Activated CD4-positive, alpha-beta T cell treated with anti-CD3 and anti-CD28 coated beads for 36 hours (primary cell): ENCODE data around the gene CLINT1. TPM values are rescaled to one million over a fixed set of nuclear protein-coding genes. Genes with fewer than 3 reads are reported as not detected.
"Not testable (repeated sequence)": the region's sequence is repeated elsewhere in the genome, so short reads cannot be mapped to it uniquely, and the experiment has no call there.

Experiments used
- ATAC-seq: fragments of 200-7000 bp; cut with Tn5 transposase; one replicate; pipeline ENCODE4 v1.10.0; 2021; ENCODE audit warnings: mild to moderate bottlenecking, moderate library complexity
- CTCF ChIA-PET: fragments of 350-600 bp; sonication (Branson Sonifier 250); formaldehyde crosslinking; loops from one replicate; lab custom pipeline; 2021; ENCODE audit warnings: antibody characterized with exemption; lab: Charles Lee
- POLR2A ChIA-PET: fragments of 350-600 bp; sonication (Branson Sonifier 250); formaldehyde crosslinking; loops from one replicate; lab custom pipeline; 2021; ENCODE audit warnings: antibody characterized with exemption, inconsistent platforms; lab: Charles Lee
- DNase-seq: peaks from one replicate; pipeline ENCODE4 v3.0.0-alpha.2; 2020
- H3K27ac Mint-ChIP-seq: one replicate; pipeline ENCODE4 v1.8.0; 2021; ENCODE audit warnings: mixed read lengths
- H3K27me3 Mint-ChIP-seq: one replicate; pipeline ENCODE4 v1.8.0; 2021; ENCODE audit warnings: mixed read lengths
- H3K36me3 Mint-ChIP-seq: one replicate; pipeline ENCODE4 v1.8.0; 2021; ENCODE audit warnings: low read depth, mixed read lengths
- H3K4me1 Mint-ChIP-seq: one replicate; pipeline ENCODE4 v1.8.0; 2021; ENCODE audit warnings: mixed read lengths
- H3K4me3 Mint-ChIP-seq: one replicate; pipeline ENCODE4 v1.8.0; 2021; ENCODE audit warnings: mild to moderate bottlenecking, moderate library complexity, mixed read lengths
- H3K9me3 Mint-ChIP-seq: one replicate; pipeline ENCODE4 v1.8.0; 2021; ENCODE audit warnings: low read depth, mixed read lengths
- intact Hi-C, 2 experiments: fragments of 100-400 bp; cut with DNase I in 1 of 2; cut with micrococcal nuclease in 1 of 2; formaldehyde crosslinking; loops; one replicate each; pipeline versions ENCODE4 v1.14.2 to v1.15.1; 2022 to 2024; cut with DNase I, micrococcal nuclease
- total RNA-seq, 2 experiments: library from RNA; stranded (reverse); gene quantifications; one replicate each; pipeline ENCODE4 v1.2.3, GENCODE V29; 2021

The CLINT1 gene
- total RNA-seq, 2 experiments from 2014 or later = 59.0 to 69.0 TPM

DNA sequence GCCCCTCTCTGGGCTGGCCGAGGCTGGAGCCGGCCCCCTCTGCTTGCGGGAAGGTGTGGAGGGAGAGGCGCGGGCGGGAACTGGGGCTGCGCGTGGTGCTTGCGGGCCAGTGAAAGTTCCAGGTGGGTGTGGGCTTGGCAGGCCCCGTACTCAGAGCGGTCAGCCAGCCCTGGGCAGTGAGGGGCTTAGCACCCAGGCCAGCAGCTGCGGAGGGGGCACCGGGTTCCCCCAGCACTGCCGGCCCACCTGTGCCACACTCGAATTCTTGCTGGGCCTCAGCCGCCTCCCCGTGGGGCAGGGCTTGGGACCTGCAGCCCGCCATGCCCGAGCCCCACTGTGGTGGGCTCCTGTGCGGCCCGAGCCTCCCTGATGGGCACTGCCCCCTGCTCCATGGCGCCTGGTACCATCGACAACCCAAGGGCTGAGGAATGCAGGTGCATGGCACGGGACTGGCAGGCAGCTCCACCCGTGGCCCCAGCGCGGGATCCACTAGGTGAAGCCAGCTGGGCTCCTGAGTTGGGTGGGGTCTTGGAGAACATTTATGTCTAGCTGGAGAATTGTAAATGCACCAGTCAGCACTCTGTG lies 27.9 kb upstream of the CLINT1 start:
- ChIA-PET POLR2A (no interaction called here), CTCF (no interaction called here)
- no peaks in the 10 kb centered on the region for H3K36me3 Mint-ChIP-seq
- ATAC-seq = no peak
- no peak for DNase-seq
- no peak overlapping the region for H3K27ac Mint-ChIP-seq
- no peak overlapping the region for H3K4me3 Mint-ChIP-seq
- peaks cover 2% of the 10 kb centered on the region for H3K9me3 Mint-ChIP-seq
- peaks cover 15% of the 10 kb centered on the region for H3K4me1 Mint-ChIP-seq
- no peaks in the 10 kb centered on the region for H3K27me3 Mint-ChIP-seq
- intact Hi-C loops = no loop called here

DNA sequence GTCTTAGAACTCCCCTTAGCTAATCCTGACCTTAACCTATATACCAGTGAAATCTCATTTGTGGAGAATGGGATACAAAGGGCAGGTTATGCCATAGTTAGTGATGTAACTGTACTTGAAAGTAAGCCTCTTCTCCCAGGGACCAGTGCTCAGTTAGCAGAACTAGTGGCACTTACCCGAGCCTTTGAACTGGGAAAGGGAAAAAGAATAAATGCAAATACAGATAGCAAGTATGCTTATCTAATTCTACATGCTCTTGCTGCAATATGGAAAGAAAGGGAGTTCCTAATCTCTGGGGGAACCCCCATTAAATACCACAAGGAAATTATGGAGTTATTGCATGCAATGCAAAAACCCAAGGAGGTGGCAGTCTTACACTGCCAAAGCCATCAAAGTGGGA lies 26.1 kb upstream of the CLINT1 start:
- H3K9me3 Mint-ChIP-seq, ATAC-seq, H3K4me1 Mint-ChIP-seq, POLR2A ChIA-PET, CTCF ChIA-PET, H3K36me3 Mint-ChIP-seq, H3K27me3 Mint-ChIP-seq, H3K4me3 Mint-ChIP-seq, H3K27ac Mint-ChIP-seq, DNase-seq, intact Hi-C loops: not testable (repeated sequence)

- H3K4me3 Mint-ChIP-seq, CTCF ChIA-PET, H3K4me1 Mint-ChIP-seq: not testable (repeated sequence)
These were observed 22.6 kb upstream of the CLINT1 start for GRCh38 chr5:157881498-157881897.

DNA sequence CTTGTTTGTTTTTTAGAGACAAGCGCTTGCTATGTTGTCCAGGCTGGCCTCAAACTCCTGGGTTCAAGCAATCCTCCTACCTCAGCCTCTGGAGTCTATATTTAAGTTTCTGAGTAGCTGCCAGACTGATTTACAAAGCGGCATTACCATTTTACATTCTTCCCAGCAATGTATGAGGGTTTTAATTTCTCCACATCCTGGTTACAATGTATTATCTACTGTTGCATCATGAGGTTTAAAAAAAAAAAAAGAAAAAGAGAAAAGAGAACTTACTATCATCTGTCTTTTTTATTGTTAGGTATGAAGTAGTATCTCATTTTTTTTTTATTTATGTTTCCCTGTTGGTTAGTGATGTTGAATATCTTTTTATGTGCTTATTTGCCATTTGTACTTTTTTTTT lies 18.9 kb upstream of the CLINT1 start:
- ATAC-seq (no peak), DNase-seq (no peak)
- POLR2A ChIA-PET = interaction anchor here (0.6 kb wide), 1 partner anchor 1325 kb away, joined by 3 read pairs; no protein-coding TSS in a partner anchor
- Mint-ChIP-seq H3K27ac (no peak overlapping the region), H3K4me1 (no peaks in the 10 kb centered on the region), H3K27me3 (no peaks in the 10 kb centered on the region), H3K4me3 (no peak overlapping the region), H3K9me3 (no peaks in the 10 kb centered on the region), H3K36me3 (no peaks in the 10 kb centered on the region)
- CTCF ChIA-PET = interaction anchor here (1.0 kb wide), 1 partner anchor 51 kb away, joined by 3 read pairs; no protein-coding TSS in a partner anchor
- intact Hi-C loops = no loop called here

More at GRCh38 chr5:157881498-157881897, 22.6 kb upstream of the CLINT1 start:
- ATAC-seq, H3K36me3 Mint-ChIP-seq, H3K9me3 Mint-ChIP-seq, H3K27ac Mint-ChIP-seq, DNase-seq, intact Hi-C loops, POLR2A ChIA-PET, H3K27me3 Mint-ChIP-seq: not testable (repeated sequence)

DNA sequence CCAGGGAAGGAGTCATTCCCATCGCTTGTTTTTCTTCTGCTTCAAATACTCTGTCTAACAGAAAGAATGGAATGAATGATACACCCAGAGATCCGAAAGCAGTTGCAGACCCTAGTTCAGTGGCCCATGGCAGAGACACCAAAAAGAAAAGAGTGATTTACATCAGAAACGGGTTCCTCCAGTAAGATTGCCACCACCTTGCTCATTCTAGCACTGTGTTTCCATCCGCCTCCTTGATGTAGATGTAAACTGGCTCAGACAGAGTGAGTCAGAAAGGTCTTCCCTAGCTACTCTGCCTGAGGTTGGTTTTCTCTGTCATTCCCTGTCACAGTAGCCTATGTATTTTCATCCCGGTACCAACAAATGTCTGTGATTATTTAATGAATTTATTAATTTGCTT lies 15.9 kb upstream of the CLINT1 start:
- Mint-ChIP-seq H3K36me3 (no peaks in the 10 kb centered on the region), H3K4me1 (peaks cover 16% of the 10 kb centered on the region), H3K27ac (no peak overlapping the region), H3K4me3 (no peak overlapping the region), H3K27me3 (no peaks in the 10 kb centered on the region), H3K9me3 (no peaks in the 10 kb centered on the region)
- ATAC-seq = peak; percentile 47
- intact Hi-C loops = loop anchor here in 1 of 2 experiments (5.0 kb wide), 1 partner anchor 1582 kb away; no protein-coding TSS in a partner anchor
- ChIA-PET POLR2A (no interaction called here), CTCF (interaction anchor here (1.2 kb wide), 1 partner anchor 74 kb away, joined by 3 read pairs; no protein-coding TSS in a partner anchor)
- DNase-seq = no peak

DNA sequence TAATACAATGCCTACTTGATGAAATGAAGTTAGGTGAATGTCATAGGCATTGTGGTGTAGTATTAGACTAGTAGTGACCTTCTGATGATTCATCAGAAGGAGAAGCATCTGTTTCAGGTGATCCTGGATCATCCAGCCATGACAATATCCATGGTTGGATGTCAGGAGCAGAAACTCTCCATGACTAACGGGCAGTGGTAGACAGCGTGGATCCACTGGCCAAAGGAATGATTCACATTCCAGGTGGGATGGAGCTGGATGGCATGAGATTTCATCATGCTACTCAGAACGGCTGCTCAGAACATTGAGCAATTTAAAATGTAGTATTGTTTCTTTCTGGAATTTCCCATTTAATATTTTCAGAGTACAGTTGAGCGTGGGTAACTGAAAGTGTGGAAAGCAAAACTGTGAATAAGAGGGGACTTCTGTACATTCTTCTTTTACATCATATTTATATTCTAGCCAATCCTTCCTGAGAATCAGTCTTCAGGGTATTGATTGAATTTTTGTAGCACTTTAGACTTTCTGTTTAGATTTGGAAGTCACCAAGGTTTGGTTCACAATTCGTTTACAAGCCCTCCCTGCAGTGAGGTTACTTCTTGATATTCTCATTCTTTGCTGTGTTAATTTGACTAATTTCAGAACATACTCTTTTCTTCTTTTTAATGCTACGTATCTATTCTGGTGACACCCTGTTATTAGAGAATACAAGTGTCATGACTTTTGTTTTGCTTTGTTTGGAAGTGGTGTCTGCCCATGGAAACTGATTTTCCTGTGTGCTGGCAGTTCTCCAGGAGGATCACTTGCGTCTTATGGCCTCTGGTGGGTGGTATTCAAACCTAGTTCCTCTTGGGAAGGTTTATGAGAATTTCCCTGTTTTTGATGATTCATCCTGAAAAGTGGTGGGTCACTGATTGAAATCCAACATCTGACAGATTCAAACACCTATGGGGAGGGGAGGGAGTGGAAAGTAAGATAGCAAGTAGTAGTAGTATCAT lies 12.2 kb upstream of the CLINT1 start:
- ATAC-seq (peak; percentile 60), DNase-seq (no peak)
- peak overlapping the region; percentile 26 for H3K27ac Mint-ChIP-seq
- peaks cover 5% of the 10 kb centered on the region for H3K9me3 Mint-ChIP-seq
- CTCF ChIA-PET = interaction anchor here (1.0 to 1.8 kb wide), 2 partner anchors 11 to 22 kb away, joined by 3 to 5 read pairs; no protein-coding TSS in a partner anchor
- H3K27me3 Mint-ChIP-seq = no peaks in the 10 kb centered on the region
- H3K4me1 Mint-ChIP-seq = peaks cover 16% of the 10 kb centered on the region
- H3K4me3 Mint-ChIP-seq = no peak overlapping the region
- peaks cover 2% of the 10 kb centered on the region for H3K36me3 Mint-ChIP-seq
- intact Hi-C loops = loop anchor here (1.0 to 5.0 kb wide), 3 partner anchors 10 to 1586 kb away; no protein-coding TSS in a partner anchor
- POLR2A ChIA-PET = no interaction called here

- intact Hi-C loops = no loop called here
- no peak overlapping the region for H3K27ac Mint-ChIP-seq
- no peaks in the 10 kb centered on the region for H3K27me3 Mint-ChIP-seq
- POLR2A ChIA-PET = no interaction called here
- ATAC-seq (no peak), DNase-seq (no peak)
- peaks cover 5% of the 10 kb centered on the region for H3K9me3 Mint-ChIP-seq
- no peak overlapping the region for H3K4me3 Mint-ChIP-seq
- CTCF ChIA-PET = interaction anchor here (1.2 kb wide), 1 partner anchor 13 kb away, joined by 3 read pairs; no protein-coding TSS in a partner anchor
- H3K36me3 Mint-ChIP-seq = peaks cover 2% of the 10 kb centered on the region
- peaks cover 23% of the 10 kb centered on the region for H3K4me1 Mint-ChIP-seq
These were observed 8.9 kb upstream of the CLINT1 start for GRCh38 chr5:157867751-157868387.

- CTCF ChIA-PET = interaction anchor here (0.6 kb wide), 1 partner anchor 1548 kb away, joined by 3 read pairs; no protein-coding TSS in a partner anchor
- H3K27me3 Mint-ChIP-seq = no peaks in the 10 kb centered on the region
- peaks cover 29% of the 10 kb centered on the region for H3K4me1 Mint-ChIP-seq
- H3K27ac Mint-ChIP-seq = no peak overlapping the region
- intact Hi-C loops = no loop called here
- H3K36me3 Mint-ChIP-seq = peaks cover 2% of the 10 kb centered on the region
- no peak overlapping the region for H3K4me3 Mint-ChIP-seq
- H3K9me3 Mint-ChIP-seq = peaks cover 5% of the 10 kb centered on the region
- POLR2A ChIA-PET = no interaction called here
- no peak for ATAC-seq
- DNase-seq = no peak
These were observed 7.6 kb upstream of the CLINT1 start for GRCh38 chr5:157866536-157866935.

- ChIA-PET CTCF (no interaction called here), POLR2A (no interaction called here)
- no peaks in the 10 kb centered on the region for H3K27me3 Mint-ChIP-seq
- intact Hi-C loops = no loop called here
- H3K9me3 Mint-ChIP-seq = peaks cover 5% of the 10 kb centered on the region
- peaks cover 2% of the 10 kb centered on the region for H3K36me3 Mint-ChIP-seq
- no peak overlapping the region for H3K27ac Mint-ChIP-seq
- no peak for DNase-seq
- no peak overlapping the region for H3K4me3 Mint-ChIP-seq
- ATAC-seq = no peak
- peaks cover 29% of the 10 kb centered on the region for H3K4me1 Mint-ChIP-seq
These were observed 6.8 kb upstream of the CLINT1 start for GRCh38 chr5:157865781-157866180.

DNA sequence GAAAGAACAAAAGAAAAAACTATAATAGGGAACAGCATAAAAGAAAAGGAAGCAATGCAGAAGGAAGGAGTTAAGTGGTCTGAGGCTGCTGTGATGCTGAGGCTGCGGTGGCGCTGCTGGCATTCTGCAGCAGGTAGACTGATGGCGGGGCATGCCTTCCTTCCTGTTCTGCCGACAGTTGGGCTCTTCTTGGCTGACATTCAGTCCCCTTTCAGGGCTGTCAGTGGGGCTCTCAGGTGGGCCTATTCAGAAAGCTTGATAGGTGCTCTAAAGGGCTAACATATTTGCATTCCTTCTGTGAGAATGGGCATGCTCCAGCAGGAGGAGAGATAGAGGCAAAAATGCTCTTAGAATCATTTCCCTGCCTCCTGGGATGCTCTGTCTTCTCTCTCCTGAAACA lies 5.1 kb upstream of the CLINT1 start:
- no peak overlapping the region for H3K27ac Mint-ChIP-seq
- no peak for ATAC-seq

More for the DNA sequence above, 5.1 kb upstream of the CLINT1 start:
- Mint-ChIP-seq H3K4me3 (no peak overlapping the region), H3K27me3 (no peaks in the 10 kb centered on the region), H3K36me3 (peaks cover 2% of the 10 kb centered on the region), H3K9me3 (peaks cover 2% of the 10 kb centered on the region), H3K4me1 (peaks cover 41% of the 10 kb centered on the region)
- DNase-seq = peak; percentile 20
- intact Hi-C loops = no loop called here
- POLR2A ChIA-PET = no interaction called here
- CTCF ChIA-PET = no interaction called here
